NCI-H774 (cell line): ENCODE results near the gene PHIP.

Source experiments
- DNase-seq: peaks from one replicate; lab custom pipeline; 2025; lab: John Stamatoyannopoulos, UW

The PHIP gene

GRCh38 chr6:79070206-79070825, 7.7 kb downstream of the PHIP start:
- no peak for DNase-seq

- DNase-seq: no peak
Observed at GRCh38 chr6:79066828-79067227, 11.2 kb downstream of the PHIP start.

GRCh38 chr6:79066330-79066729, 11.7 kb downstream of the PHIP start:
- no peak for DNase-seq

DNA sequence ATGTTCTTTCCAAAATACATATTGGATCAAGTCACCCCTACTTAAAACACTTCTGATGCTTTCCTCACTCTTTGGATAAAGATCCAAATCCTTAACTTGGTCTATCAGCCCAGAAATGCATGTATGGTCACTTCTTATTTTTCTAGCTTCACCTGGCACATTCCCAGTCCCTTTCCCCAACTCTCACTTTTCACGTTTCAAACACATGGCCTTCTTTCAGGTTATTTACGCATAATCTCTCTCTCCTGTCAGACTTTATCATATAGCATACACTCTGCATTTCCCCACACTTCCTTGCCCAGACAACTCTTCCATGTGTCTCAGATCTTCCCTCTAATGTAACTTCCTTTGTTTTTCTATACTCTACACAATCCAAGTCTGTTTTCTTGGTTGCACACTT, 12.8 kb downstream of the PHIP start:
- DNase-seq: no peak

DNA sequence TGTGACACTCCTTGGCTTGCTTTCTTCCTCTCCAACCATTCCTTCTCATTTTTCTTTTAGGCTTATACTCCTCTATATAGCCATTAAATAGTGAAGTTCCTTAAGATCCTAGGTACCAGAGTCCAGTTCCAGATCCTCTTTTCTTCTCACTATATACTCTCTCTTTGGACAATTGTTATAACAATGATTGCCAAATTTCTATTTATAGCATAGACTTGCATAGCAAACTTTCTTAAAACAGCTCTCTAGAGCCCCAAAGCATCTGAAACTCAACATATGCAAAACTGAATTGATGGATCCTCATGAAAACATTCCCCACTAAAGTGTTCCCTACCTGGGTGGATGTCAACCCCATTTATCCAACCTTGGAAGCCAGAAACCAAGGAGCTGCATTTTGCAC, 13.4 kb downstream of the PHIP start:
- DNase-seq: no peak

- DNase-seq: no peak
Observed at GRCh38 chr6:79062708-79063107, 15.3 kb downstream of the PHIP start.

GRCh38 chr6:79057746-79058145, 20.3 kb downstream of the PHIP start:
- no peak for DNase-seq

GRCh38 chr6:79056226-79056625, 21.8 kb downstream of the PHIP start:
- no peak for DNase-seq

DNA sequence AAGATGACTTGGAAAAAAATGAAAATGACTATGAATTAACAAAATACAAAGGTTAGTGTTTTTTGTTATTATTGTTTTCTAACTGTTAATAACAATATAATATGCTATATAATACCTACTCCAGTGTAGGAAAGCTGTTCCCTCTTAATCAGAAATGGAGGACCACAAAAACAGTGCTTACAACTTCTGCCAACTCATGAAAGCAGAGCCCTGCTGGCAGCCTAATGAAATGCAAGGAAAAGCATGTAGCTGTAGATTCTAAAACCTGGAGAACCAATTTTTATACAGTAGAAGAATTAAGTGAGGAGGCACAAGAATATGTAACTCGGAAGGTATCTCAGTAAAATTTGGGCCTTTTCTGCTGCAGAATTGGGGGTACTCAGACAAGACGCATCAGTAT, 29.4 kb downstream of the PHIP start:
- no peak for DNase-seq

DNA sequence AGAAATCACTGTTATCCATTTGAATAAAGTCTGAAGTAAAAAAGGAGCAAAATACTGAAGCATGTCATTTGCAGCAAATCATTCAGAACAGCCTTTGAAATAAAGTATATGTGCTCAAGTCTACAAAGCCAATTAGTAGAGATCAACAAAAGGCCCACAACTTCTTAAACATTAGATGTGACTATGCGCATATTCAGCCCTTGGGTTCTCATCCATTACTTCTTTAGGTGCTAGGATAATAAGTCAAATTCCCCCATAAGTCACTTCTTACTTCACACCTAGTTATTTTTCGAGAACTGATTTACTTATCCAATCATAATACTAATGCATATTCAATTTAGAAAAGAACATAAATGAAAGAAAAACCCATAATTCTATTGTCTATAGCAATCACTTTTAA, 31.0 kb downstream of the PHIP start:
- no peak for DNase-seq

DNA sequence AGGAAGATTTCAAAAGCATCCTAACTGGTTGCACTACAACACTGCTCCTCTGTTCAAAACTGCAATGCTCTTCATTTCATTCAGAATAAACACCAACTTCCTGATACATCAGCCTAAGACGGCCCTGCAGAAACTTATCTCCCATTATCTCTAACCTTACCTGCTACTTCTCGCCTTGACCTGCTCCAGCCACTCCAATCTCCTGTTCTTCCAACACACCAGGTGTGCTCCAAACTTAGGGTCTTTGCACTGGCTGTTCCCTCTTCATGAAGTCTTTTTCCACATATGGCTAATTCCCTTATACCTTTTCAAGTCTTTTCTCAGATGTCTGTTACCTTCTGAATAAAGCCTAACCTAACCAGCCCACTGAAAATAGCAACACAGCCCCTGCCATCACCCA, 32.1 kb downstream of the PHIP start:
- DNase-seq: no peak

GRCh38 chr6:79042799-79043126, 35.3 kb downstream of the PHIP start:
- DNase-seq: no peak

DNA sequence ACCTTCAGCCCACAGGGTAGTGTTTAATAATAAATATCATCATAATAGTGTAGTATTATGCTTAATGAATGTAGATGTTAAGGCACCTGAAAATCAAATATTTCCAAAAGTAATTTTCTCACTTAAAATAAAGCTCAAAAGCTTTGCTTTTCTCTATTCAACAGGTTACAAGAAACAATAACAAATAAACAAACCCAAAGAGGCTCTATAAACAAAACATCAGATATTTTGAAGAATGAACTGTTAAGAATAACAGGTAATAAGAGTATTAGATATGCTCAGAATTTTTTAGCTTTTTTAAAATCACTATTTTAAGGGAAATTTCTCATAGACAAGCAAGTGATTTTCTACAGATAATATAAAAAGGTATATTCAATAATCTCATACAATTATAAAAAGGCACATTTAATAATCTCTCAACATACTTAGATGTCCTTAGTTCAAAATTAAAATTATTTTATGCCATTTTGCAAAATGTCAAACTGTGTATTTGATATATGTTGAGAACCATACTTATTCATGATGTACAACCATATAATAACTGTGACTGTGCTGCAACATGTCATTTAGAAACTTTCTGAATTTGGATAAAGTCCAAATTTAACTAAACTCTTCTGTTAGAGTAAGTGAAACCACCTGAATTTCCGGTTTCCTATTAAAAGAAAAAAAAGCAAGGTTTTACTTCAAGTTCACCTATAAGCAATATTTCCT, 35.8 kb downstream of the PHIP start:
- no peak for DNase-seq

DNA sequence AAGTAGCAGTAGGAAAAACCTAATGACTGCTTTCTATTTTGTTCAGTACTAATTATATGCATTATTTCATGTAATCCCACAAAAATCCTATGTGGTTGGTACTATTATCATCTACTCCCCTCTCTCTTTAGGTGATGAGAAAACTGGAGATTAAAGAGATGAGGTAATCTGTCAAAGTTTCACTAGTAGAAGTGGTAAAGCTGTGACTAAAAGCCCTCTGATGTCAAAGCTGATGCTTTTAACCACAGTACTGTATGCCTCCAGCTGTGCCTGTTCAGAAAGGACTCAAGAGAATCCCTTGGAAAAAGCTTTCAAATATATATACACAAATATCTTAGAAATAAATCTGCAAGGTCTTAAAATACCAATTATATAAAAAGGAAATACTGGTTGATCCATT, 38.0 kb downstream of the PHIP start:
- DNase-seq: no peak

DNA sequence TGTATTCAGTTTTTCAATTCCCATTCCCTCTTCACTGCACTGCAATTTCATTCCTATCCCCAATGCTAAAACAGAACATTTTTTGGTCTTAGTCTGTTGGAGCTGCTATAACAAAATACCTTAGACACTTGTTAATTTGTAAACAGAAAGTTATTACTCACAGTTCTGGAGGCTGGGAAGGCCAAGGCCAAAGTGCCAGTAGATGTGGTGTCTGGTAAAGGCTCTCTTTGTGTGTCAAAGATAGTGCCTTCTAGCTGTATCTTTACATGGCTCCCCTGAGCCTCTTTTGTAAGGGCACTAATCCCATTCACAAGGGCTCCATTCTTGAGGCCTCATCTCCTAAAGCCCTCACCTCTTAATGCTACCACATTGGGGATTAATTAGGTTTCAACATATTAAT, 40.0 kb downstream of the PHIP start:
- no peak for DNase-seq

DNA sequence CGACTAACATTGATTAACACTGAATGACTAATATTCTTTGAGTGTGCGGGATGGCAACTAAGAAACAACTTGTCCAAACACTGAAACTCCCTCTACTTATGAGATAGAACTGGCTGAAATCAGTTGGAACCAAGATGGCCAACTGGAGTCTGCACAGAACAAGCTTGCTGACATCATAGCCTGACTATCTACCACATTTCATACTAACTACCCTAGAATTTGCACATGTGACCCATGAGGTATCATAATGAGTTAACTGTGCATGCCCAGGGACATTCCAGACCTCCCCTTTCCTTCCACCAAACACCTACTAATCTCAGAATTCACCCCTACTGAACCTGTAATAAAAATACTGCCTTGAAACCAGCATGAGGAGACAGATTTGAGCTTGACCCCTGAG, 43.2 kb downstream of the PHIP start:
- DNase-seq: no peak

DNA sequence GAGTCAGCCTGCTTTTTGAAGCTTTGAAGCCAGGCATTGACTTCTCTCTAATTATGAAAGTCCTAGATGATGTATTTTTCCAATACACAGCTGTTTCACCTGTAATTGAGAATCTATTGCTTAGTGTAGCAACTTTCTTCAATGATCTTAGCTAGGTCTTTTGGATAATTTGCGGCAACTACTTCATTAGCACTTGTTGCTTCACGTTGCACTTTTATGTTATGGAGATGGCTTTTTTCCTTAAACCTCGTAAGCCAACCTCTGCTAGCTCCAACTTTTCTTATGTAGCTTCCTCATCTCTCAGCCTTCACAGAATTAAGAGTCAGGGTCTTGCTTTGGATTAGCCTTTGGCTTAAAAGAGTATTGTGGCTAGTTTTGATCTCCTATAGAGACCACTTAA, 44.8 kb downstream of the PHIP start:
- no peak for DNase-seq

DNA sequence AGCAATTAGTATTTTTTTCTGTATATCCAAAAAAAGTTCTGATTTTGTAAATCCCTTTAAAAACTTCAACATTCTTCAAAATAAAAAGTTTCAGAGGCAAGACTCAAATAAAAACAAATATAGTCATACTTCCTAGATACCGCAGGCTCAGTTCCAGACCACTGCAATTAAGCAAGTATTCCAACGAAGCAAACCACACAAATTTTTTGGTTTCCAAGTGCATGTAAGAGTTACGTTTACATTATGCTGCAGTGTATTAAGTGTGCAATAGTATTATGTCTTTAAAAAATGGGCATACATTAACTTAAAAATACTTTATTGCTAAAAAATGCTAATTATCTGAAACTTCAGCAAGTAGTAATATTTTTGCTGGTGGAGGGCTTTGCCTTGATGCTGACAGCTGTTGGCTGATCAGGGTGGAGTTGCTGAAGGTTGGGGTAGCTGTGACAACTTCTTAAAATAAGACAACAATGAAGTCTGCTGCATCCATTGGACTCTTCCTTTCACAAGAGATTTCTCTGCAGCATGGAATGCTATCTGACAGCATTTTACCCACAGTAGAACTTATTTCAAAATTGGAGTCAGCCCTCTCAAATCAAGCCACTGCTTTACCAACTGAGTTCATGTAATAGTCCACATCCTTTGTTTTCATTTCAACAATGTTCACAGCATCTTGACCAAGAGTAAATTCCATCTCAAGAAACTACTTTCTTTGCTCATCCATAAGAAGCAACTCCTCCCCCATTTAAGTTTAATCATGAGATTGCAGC, 46.0 kb downstream of the PHIP start:
- no peak for DNase-seq

DNA sequence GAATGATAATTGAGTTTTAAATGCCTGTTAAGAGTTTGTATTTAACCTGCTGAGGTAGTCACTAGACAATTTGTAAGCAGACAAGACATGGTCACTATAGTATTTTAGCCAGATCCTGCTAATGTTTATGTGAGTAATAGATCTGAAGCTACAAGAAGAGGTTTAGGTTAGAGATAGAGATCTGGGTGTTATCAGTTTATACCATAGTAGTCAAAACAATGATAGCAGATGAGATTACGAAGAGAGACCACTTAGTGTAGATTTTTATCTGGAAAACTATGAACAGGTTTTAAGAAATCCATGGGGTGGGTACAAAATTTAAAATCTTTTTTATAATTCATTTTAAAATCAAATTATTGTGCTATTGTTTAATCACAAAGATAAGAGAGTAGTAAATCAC, 47.5 kb downstream of the PHIP start:
- DNase-seq: no peak

- DNase-seq: no peak
Observed at GRCh38 chr6:79030023-79030422, 48.0 kb downstream of the PHIP start.

DNA sequence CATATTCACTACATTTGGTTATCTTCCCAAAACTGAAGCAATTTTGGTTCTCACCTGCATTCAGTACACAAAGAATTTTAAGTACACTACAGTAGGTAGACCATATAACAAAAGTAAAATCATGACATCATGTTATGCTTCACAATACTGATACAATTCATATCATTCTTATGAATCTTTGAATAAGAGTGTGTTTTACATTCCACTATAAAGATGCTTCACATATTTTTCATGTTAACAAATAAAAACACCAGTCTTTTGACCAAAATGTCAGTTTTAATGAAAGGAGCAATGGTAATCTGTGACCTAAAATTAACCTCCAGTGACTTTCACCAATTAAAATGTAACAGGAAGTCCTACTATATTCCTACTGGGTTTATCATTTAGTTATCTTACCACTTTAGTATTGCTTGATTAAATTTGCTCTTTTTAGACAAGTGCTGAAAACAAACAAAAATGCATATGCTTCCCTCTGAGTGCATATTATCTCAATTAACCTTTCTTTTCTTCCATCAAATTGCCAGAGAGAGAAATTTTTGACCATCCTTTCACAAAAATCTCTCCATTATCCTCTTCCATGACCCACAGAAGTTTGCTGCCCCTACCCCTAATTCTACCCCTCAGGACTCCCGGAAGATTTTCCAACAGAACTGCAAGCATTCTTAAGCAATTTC, 49.3 kb downstream of the PHIP start:
- no peak for DNase-seq

DNA sequence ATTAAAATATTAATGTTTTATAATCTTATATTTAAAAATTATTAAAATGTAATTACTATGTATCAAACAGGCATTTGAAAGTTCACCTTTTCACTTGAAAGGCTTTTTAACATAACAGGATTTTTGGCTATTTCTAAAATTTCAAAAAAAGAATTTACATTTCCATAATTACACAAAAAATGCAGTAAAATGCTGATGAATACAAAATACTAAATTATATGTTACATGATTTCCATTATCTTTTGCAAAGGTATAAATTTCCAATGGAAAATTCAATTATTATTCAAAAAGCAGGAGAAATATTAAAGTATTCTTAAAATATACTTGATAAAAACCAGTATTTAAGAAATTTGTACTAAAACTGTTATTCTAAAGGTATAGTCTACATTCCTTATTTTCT, 66.1 kb downstream of the PHIP start:
- no peak for DNase-seq

DNA sequence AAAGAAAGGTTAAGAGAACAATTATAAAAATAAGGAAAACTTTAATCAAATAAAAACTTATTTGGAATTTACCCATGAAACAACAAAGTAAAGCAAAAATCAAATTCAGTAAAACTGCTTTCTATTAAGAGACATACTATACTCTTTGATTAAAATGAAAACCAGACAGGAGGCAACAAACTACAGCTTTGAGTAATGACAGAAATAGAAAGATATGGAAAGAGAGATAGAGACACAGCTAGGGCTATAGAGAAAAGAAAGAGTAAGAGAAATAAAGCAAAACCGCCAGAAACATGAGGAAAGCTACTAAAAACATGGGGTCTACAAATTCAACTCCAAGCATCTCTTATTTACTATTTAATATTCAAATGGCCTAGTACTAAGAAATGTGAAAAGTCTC, 67.6 kb downstream of the PHIP start:
- no peak for DNase-seq
